Activated CD4-positive, alpha-beta T cell treated with anti-CD3 and anti-CD28 coated beads for 1 hour (primary cell): Measurements from ENCODE around the gene SPTLC3.

Source experiments
- DNase-seq: peaks from one replicate; pipeline ENCODE4 v3.0.0-alpha.2; 2020

The SPTLC3 gene

GRCh38 chr20:12987261-12987660, 21.5 kb upstream of the SPTLC3 start:
- no peak for DNase-seq

- no peak for DNase-seq
These were observed 19.1 kb upstream of the SPTLC3 start for GRCh38 chr20:12989586-12990115.

- no peak for DNase-seq
These were observed 11.6 kb upstream of the SPTLC3 start for GRCh38 chr20:12997128-12997655.

GRCh38 chr20:12998046-12998445, 10.7 kb upstream of the SPTLC3 start:
- DNase-seq, result no peak

GRCh38 chr20:12999201-12999600, 9.6 kb upstream of the SPTLC3 start:
- no peak for DNase-seq

GRCh38 chr20:13002251-13002650, 6.5 kb upstream of the SPTLC3 start:
- DNase-seq, result no peak

- no peak for DNase-seq
These were observed 1.9 kb upstream of the SPTLC3 start for GRCh38 chr20:13006825-13007224.

- no peak for DNase-seq
These were observed 1.2 kb upstream of the SPTLC3 start for GRCh38 chr20:13007596-13007995.

GRCh38 chr20:13009682-13010406, 1.1 kb downstream of the SPTLC3 start:
- DNase-seq, result no peak

GRCh38 chr20:13012886-13013285, 4.1 kb downstream of the SPTLC3 start:
- DNase-seq, result no peak

- DNase-seq, result no peak
These were observed 4.6 kb downstream of the SPTLC3 start for GRCh38 chr20:13013411-13013810.

- no peak for DNase-seq
These were observed 8.5 kb downstream of the SPTLC3 start for GRCh38 chr20:13017235-13017634.

GRCh38 chr20:13017883-13018535, 9.2 kb downstream of the SPTLC3 start:
- no peak for DNase-seq

GRCh38 chr20:13021205-13021970, 12.6 kb downstream of the SPTLC3 start:
- no peak for DNase-seq

GRCh38 chr20:13022401-13023155, 13.8 kb downstream of the SPTLC3 start:
- DNase-seq, result no peak

GRCh38 chr20:13024596-13024995, 15.8 kb downstream of the SPTLC3 start:
- DNase-seq, result no peak

- DNase-seq, result no peak
These were observed 16.4 kb downstream of the SPTLC3 start for GRCh38 chr20:13025181-13025580.

GRCh38 chr20:13028001-13028400, 19.2 kb downstream of the SPTLC3 start:
- DNase-seq, result no peak

- no peak for DNase-seq
These were observed 19.9 kb downstream of the SPTLC3 start for GRCh38 chr20:13028673-13029072.

GRCh38 chr20:13029687-13030375, 21.1 kb downstream of the SPTLC3 start:
- DNase-seq, result no peak

GRCh38 chr20:13031751-13032150, 23.0 kb downstream of the SPTLC3 start:
- DNase-seq, result no peak

GRCh38 chr20:13034115-13034514, 25.3 kb downstream of the SPTLC3 start:
- no peak for DNase-seq
